HepG2 (cell line): ENCODE measurements around the gene TOE1. TPM values are rescaled to one million over a fixed set of nuclear protein-coding genes. Genes with fewer than 3 reads are reported as not detected.

Experiments
- FOSL2 ChIP-seq: sonication (generic); formaldehyde crosslinking; IDR thresholded peaks from 2 replicates; pipeline ENCODE4 v1.4.0; 2020; ENCODE audit warnings: missing genetic modification reagents
- FOXA3 ChIP-seq: IDR thresholded peaks from 2 replicates; pipeline ENCODE4 v1.6.1; 2016; ENCODE audit warnings: missing genetic modification reagents, missing compliant biosample characterization
- JUND ChIP-seq: sonication (generic); formaldehyde crosslinking; IDR thresholded peaks from 2 replicates; pipeline ENCODE4 v1.8.0; 2022; ENCODE audit warnings: mild to moderate bottlenecking, missing genetic modification reagents
- KLF11 ChIP-seq: IDR thresholded peaks from 2 replicates; pipeline ENCODE4 v1.6.1; 2016; ENCODE audit warnings: missing compliant biosample characterization
- SAP130 ChIP-seq: IDR thresholded peaks from 2 replicates; pipeline ENCODE4 v1.6.1; 2016; ENCODE audit warnings: low read depth
- SIX1 ChIP-seq: sonication (generic); formaldehyde crosslinking; IDR thresholded peaks from 2 replicates; pipeline ENCODE4 v1.4.0; 2020; ENCODE audit warnings: missing genetic modification reagents, borderline replicate concordance
- ZMAT3 ChIP-seq: sonication (generic); formaldehyde crosslinking; conservative IDR thresholded peaks from 2 replicates; pipeline ENCODE4 v1.7.0; 2021; ENCODE audit warnings: missing genetic modification reagents
- ZNF441 ChIP-seq: sonication (generic); formaldehyde crosslinking; IDR thresholded peaks from 2 replicates; pipeline ENCODE4 v1.7.0; 2021; ENCODE audit warnings: missing genetic modification reagents, borderline replicate concordance
- polyA plus RNA-seq, 8 experiments: library from polyadenylated mRNA; depleted of rRNA in 3 of 8; stranded (reverse) in 7 of 8; unstranded in 1 of 8; fragments of >200 nt; fragmentation: Illumina TruSeq in 4 of 8; extraction: Trizol in 4 of 8; gene quantifications; 2 replicates each; pipeline versions ENCODE4 v1.2.1 to v1.2.3, GENCODE V29; 2011 to 2016; ENCODE audit warnings: low read depth in 4 of 8, missing spikeins in 1 of 8, mixed read lengths in 1 of 8; ENCODE audit not compliant: insufficient read depth in 1 of 8
- total RNA-seq, 5 experiments: library from RNA; depleted of rRNA; stranded (reverse); fragments of >200 nt; fragmentation: Illumina TruSeq; extraction: Trizol; gene quantifications; 2 replicates each; pipeline ENCODE4 v1.2.3, GENCODE V29; 2016; ENCODE audit warnings: low read depth in 1 of 5
- TF ChIP-seq, protein P1 (sequence below): IDR thresholded peaks from 2 replicates; pipeline ENCODE4 v1.4.0; 2020; ENCODE audit warnings: mild to moderate bottlenecking, missing genetic modification reagents
- TF ChIP-seq, protein P2 (sequence below): IDR thresholded peaks from 2 replicates; pipeline ENCODE4 v1.6.1; 2018; ENCODE audit warnings: missing genetic modification reagents, mild to moderate bottlenecking, missing compliant biosample characterization
- TF ChIP-seq, protein P3 (sequence below): sonication (generic); formaldehyde crosslinking; IDR thresholded peaks from 2 replicates; pipeline ENCODE4 v1.4.0; 2020; ENCODE audit warnings: missing genetic modification reagents

Gene TOE1
- total and polyA plus RNA-seq, 2 of the 13 experiments (the other 11 are each of a cell fraction or from before 2014, with no cell fraction given): 14.1 to 19.0 TPM

DNA sequence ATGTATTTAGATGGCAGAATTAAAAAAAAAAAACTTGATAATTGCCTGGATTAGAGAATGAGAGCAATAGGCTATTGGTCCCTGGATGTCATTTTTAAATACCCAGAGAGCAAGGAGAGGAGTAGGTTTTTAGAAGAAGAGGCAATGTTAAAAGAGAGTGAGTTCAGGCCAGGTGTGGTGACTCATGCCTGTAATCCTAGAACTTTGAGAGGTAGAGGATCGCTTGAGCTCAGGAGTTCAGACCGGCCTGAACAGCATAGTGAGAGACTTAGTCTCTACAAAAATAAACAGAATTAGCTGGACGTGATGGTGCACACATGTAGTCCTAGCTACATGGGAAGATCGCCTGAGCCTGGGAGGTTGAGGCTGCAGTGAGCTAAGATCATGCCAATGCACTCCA, 16.2 kb downstream of the TOE1 start (continued):
- TF ChIP-seq, protein P1, sequence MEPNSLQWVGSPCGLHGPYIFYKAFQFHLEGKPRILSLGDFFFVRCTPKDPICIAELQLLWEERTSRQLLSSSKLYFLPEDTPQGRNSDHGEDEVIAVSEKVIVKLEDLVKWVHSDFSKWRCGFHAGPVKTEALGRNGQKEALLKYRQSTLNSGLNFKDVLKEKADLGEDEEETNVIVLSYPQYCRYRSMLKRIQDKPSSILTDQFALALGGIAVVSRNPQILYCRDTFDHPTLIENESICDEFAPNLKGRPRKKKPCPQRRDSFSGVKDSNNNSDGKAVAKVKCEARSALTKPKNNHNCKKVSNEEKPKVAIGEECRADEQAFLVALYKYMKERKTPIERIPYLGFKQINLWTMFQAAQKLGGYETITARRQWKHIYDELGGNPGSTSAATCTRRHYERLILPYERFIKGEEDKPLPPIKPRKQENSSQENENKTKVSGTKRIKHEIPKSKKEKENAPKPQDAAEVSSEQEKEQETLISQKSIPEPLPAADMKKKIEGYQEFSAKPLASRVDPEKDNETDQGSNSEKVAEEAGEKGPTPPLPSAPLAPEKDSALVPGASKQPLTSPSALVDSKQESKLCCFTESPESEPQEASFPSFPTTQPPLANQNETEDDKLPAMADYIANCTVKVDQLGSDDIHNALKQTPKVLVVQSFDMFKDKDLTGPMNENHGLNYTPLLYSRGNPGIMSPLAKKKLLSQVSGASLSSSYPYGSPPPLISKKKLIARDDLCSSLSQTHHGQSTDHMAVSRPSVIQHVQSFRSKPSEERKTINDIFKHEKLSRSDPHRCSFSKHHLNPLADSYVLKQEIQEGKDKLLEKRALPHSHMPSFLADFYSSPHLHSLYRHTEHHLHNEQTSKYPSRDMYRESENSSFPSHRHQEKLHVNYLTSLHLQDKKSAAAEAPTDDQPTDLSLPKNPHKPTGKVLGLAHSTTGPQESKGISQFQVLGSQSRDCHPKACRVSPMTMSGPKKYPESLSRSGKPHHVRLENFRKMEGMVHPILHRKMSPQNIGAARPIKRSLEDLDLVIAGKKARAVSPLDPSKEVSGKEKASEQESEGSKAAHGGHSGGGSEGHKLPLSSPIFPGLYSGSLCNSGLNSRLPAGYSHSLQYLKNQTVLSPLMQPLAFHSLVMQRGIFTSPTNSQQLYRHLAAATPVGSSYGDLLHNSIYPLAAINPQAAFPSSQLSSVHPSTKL (CRISPR knock-in tag): 0 out of 2 replicates have a peak, but pooled peaks have one; percentile 35
- TF ChIP-seq SIX1 (CRISPR knock-in tag) (peak; percentile 89; the same call in 1 of the 2 replicates), FOXA3 (0 out of 2 replicates have a peak, but pooled peaks have one; percentile 13), JUND (CRISPR knock-in tag) (peak; percentile 45; the same call in 1 of the 2 replicates), ZNF441 (0 out of 2 replicates have a peak, but pooled peaks have one; percentile 18), FOSL2 (CRISPR knock-in tag) (peak; percentile 91), SAP130 (CRISPR knock-in tag) (peak; percentile 52; the same call in 1 of the 2 replicates), ZMAT3 (0 out of 2 replicates have a peak, but pooled peaks have one; percentile 55), KLF11 (CRISPR knock-in tag) (no peak)
- TF ChIP-seq, protein P2, sequence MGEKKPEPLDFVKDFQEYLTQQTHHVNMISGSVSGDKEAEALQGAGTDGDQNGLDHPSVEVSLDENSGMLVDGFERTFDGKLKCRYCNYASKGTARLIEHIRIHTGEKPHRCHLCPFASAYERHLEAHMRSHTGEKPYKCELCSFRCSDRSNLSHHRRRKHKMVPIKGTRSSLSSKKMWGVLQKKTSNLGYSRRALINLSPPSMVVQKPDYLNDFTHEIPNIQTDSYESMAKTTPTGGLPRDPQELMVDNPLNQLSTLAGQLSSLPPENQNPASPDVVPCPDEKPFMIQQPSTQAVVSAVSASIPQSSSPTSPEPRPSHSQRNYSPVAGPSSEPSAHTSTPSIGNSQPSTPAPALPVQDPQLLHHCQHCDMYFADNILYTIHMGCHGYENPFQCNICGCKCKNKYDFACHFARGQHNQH (CRISPR knock-in tag): 0 out of 2 replicates have a peak, but pooled peaks have one; percentile 19
- TF ChIP-seq, protein P3, sequence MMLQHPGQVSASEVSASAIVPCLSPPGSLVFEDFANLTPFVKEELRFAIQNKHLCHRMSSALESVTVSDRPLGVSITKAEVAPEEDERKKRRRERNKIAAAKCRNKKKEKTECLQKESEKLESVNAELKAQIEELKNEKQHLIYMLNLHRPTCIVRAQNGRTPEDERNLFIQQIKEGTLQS (CRISPR knock-in tag): 0 out of 2 replicates have a peak, but pooled peaks have one; percentile 22
